Measurements from ENCODE around the gene SYNRG. TPM values are rescaled to one million over a fixed set of nuclear protein-coding genes. Genes with fewer than 3 reads are reported as not detected.

Gene SYNRG
- total RNA-seq, 2 donors from 2014 or later: 28.9 to 34.1 TPM

GRCh38 chr17:37570527-37571093 is 38.6 kb downstream of the SYNRG start:
- Histone ChIP-seq H3K27ac (no peak overlapping the region), H3K9ac (ENCODE audit: low read depth in 2 of 2, low read length in 2 of 2) (no peak overlapping the region), H3K4me1 (no peaks in the 10 kb centered on the region), H3K9me3 (no peaks in the 10 kb centered on the region), H3K4me3 (no peak overlapping the region), H3K36me3 (peaks cover 4% of the 10 kb centered on the region), H3K27me3 (no peaks in the 10 kb centered on the region)
- intact Hi-C loops (cut with DNase I): no loop called here
- peak; percentile 59 for DNase-seq
- peak; percentile 66 for TF ChIP-seq CTCF (IDR thresholded peaks at IDR 0.05)

GRCh38 chr17:37568350-37569053 is 40.7 kb downstream of the SYNRG start:
- TF ChIP-seq CTCF (IDR thresholded peaks at IDR 0.05): no peak
- Histone ChIP-seq H3K4me3 (no peak overlapping the region), H3K9ac (ENCODE audit: low read depth in 2 of 2, low read length in 2 of 2) (no peak overlapping the region), H3K9me3 (no peaks in the 10 kb centered on the region), H3K4me1 (no peaks in the 10 kb centered on the region), H3K27ac (no peak overlapping the region), H3K36me3 (peaks cover 4% of the 10 kb centered on the region), H3K27me3 (no peaks in the 10 kb centered on the region)
- intact Hi-C loops (cut with DNase I): no loop called here
- no peak for DNase-seq

- no peaks in the 10 kb centered on the region for H3K9me3 ChIP-seq
- no peaks in the 10 kb centered on the region for H3K4me1 ChIP-seq
- no peak overlapping the region for H3K4me3 ChIP-seq
- H3K27me3 ChIP-seq: no peaks in the 10 kb centered on the region
- no peak for TF ChIP-seq CTCF (IDR thresholded peaks at IDR 0.05)
- H3K27ac ChIP-seq: no peak overlapping the region
- no peak for DNase-seq
- no peak overlapping the region for H3K9ac ChIP-seq (ENCODE audit: low read depth in 2 of 2, low read length in 2 of 2)
- peaks cover 4% of the 10 kb centered on the region for H3K36me3 ChIP-seq
- intact Hi-C loops (cut with DNase I): no loop called here
Measured at GRCh38 chr17:37567538-37567937, 41.7 kb downstream of the SYNRG start.

GRCh38 chr17:37567137-37567536 is 42.1 kb downstream of the SYNRG start:
- H3K4me3 ChIP-seq: no peak overlapping the region
- no peaks in the 10 kb centered on the region for H3K27me3 ChIP-seq
- no peak for TF ChIP-seq CTCF (IDR thresholded peaks at IDR 0.05)
- intact Hi-C loops (cut with DNase I): no loop called here
- no peaks in the 10 kb centered on the region for H3K9me3 ChIP-seq
- H3K9ac ChIP-seq (ENCODE audit: low read depth in 2 of 2, low read length in 2 of 2): no peak overlapping the region
- H3K4me1 ChIP-seq: no peaks in the 10 kb centered on the region
- H3K36me3 ChIP-seq: peaks cover 4% of the 10 kb centered on the region
- DNase-seq: no peak
- H3K27ac ChIP-seq: no peak overlapping the region

- no peak for DNase-seq
- Histone ChIP-seq H3K4me1 (no peaks in the 10 kb centered on the region), H3K27me3 (no peaks in the 10 kb centered on the region), H3K9me3 (no peaks in the 10 kb centered on the region), H3K4me3 (no peak overlapping the region), H3K36me3 (peaks cover 4% of the 10 kb centered on the region), H3K9ac (ENCODE audit: low read depth in 2 of 2, low read length in 2 of 2) (no peak overlapping the region), H3K27ac (no peak overlapping the region)
- intact Hi-C loops (cut with DNase I): no loop called here
- no peak for TF ChIP-seq CTCF (IDR thresholded peaks at IDR 0.05)
Measured at GRCh38 chr17:37564252-37564651, 45.0 kb downstream of the SYNRG start.
